WTC11 (cell line): ENCODE results near the gene SLC25A21.

Source experiments
- CREB1 ChIP-seq: sonication (generic); formaldehyde crosslinking; IDR thresholded peaks from 2 replicates; pipeline ENCODE4 v1.8.0; 2023; ENCODE audit warnings: mild to moderate bottlenecking, missing genetic modification reagents
- CTCF ChIP-seq: fragments of 200-600 bp; IDR thresholded peaks from 2 replicates; pipeline ENCODE4 v1.8.0; 2022; ENCODE audit warnings: antibody characterized with exemption
- E2F1 ChIP-seq: sonication (generic); formaldehyde crosslinking; IDR thresholded peaks from 2 replicates; pipeline ENCODE4 v1.8.0; 2022; ENCODE audit warnings: mild to moderate bottlenecking, missing genetic modification reagents
- E2F4 ChIP-seq: sonication (generic); formaldehyde crosslinking; IDR thresholded peaks from 2 replicates; pipeline ENCODE4 v1.8.1; 2022; ENCODE audit warnings: low read depth, mild to moderate bottlenecking, moderate library complexity, missing genetic modification reagents, borderline replicate concordance
- NR1H2 ChIP-seq: sonication (generic); formaldehyde crosslinking; IDR thresholded peaks from 2 replicates; pipeline ENCODE4 v1.9.0; 2021; ENCODE audit warnings: mild to moderate bottlenecking, moderate library complexity, missing genetic modification reagents
- SMAD3 ChIP-seq: sonication (generic); formaldehyde crosslinking; IDR thresholded peaks from 2 replicates; pipeline ENCODE4 v1.8.0; 2022; ENCODE audit warnings: missing genetic modification reagents, mild to moderate bottlenecking, borderline replicate concordance
- SP1 ChIP-seq: sonication (generic); formaldehyde crosslinking; conservative IDR thresholded peaks from 2 replicates; pipeline ENCODE4 v1.8.1; 2022; ENCODE audit warnings: missing genetic modification reagents
- ZNF232 ChIP-seq: sonication (generic); formaldehyde crosslinking; IDR thresholded peaks from 2 replicates; pipeline ENCODE4 v1.8.0; 2022; ENCODE audit warnings: mild to moderate bottlenecking, missing genetic modification reagents

GRCh38 chr14:36773558-36773957, 398.8 kb downstream of the SLC25A21 start:
- TF ChIP-seq SMAD3 (CRISPR knock-in tag) (no peak), NR1H2 (CRISPR knock-in tag) (no peak), CTCF (no peak), CREB1 (no peak), E2F4 (CRISPR knock-in tag) (no peak), SP1 (no peak), ZNF232 (CRISPR knock-in tag) (no peak), E2F1 (CRISPR knock-in tag) (no peak)
